Left ventricle myocardium inferior (tissue), 1 donor: ENCODE data around the gene SHISA5. TPM values are rescaled to one million over a fixed set of nuclear protein-coding genes. Genes with fewer than 3 reads are reported as not detected.

Source experiments
- DNase-seq: peaks from one replicate; pipeline ENCODE4 v3.0.0-alpha.2; 2020
- H3K27ac ChIP-seq: fragments of 200-600 bp; replicated peaks from 2 replicates; pipeline ENCODE4 v1.8.0; 2021
- H3K27me3 ChIP-seq: fragments of 200-600 bp; 2 replicates; pipeline ENCODE4 v1.8.0; 2021; ENCODE audit warnings: low read depth
- H3K36me3 ChIP-seq: fragments of 200-600 bp; 2 replicates; pipeline ENCODE4 v1.8.0; 2021
- H3K4me1 ChIP-seq: fragments of 200-600 bp; 2 replicates; pipeline ENCODE4 v1.8.0; 2021
- H3K4me3 ChIP-seq: fragments of 200-600 bp; 2 replicates; pipeline ENCODE4 v1.8.0; 2021; ENCODE audit warnings: mild to moderate bottlenecking, moderate library complexity
- H3K9me3 ChIP-seq: fragments of 200-600 bp; replicated peaks from 2 replicates; pipeline ENCODE4 v1.8.0; 2021
- CTCF ChIP-seq: fragments of 200-600 bp; IDR thresholded peaks from 2 replicates; pipeline ENCODE4 v1.8.0; 2021; ENCODE audit warnings: antibody characterized with exemption, mild to moderate bottlenecking, borderline replicate concordance
- intact Hi-C: fragments of 100-400 bp; cut with micrococcal nuclease; formaldehyde crosslinking; loops from one replicate; pipeline ENCODE4 v1.11.0; 2022
- total RNA-seq: library from RNA; stranded (reverse); fragmentation: NEBNext Ultra II Directional; extraction: Animal tissue kit (Norgen Biotek cat#: 25700); gene quantifications from one replicate; pipeline ENCODE4 v1.2.1, GENCODE V29; 2021
- donor health status: DM: no; HTN: yes; CAD: no; lungs with severe emphysema.

SHISA5 gene
- total RNA-seq, 1 donor from 2014 or later: 47.3 TPM

- no peak for DNase-seq
- intact Hi-C loops: no loop called here
- peak overlapping the region; percentile 99 for H3K27ac ChIP-seq
- no peaks in the 10 kb centered on the region for H3K27me3 ChIP-seq
- no peak for TF ChIP-seq CTCF
- H3K4me1 ChIP-seq: peaks cover 86% of the 10 kb centered on the region
- H3K9me3 ChIP-seq: no peaks in the 10 kb centered on the region
- peaks cover 27% of the 10 kb centered on the region for H3K36me3 ChIP-seq
- peak overlapping the region; percentile 85 for H3K4me3 ChIP-seq
Observed at GRCh38 chr3:48470286-48470685, 33.7 kb downstream of the SHISA5 start.

GRCh38 chr3:48469046-48469915 is 34.7 kb downstream of the SHISA5 start:
- peak overlapping the region; percentile 99 for H3K27ac ChIP-seq
- H3K4me1 ChIP-seq: peaks cover 95% of the 10 kb centered on the region
- H3K9me3 ChIP-seq: no peaks in the 10 kb centered on the region
- intact Hi-C loops: loop anchor here (10.0 kb wide), 1 partner anchor 76 kb away; no protein-coding TSS in a partner anchor
- H3K27me3 ChIP-seq: no peaks in the 10 kb centered on the region
- H3K36me3 ChIP-seq: peaks cover 27% of the 10 kb centered on the region
- H3K4me3 ChIP-seq: peak overlapping the region; percentile 85
- DNase-seq: no peak
- no peak for TF ChIP-seq CTCF

- peaks cover 90% of the 10 kb centered on the region for H3K4me1 ChIP-seq
- H3K4me3 ChIP-seq: peak overlapping the region; percentile 85
- peak overlapping the region; percentile 99 for H3K27ac ChIP-seq
- no peaks in the 10 kb centered on the region for H3K9me3 ChIP-seq
- TF ChIP-seq CTCF: no peak
- DNase-seq: no peak
- intact Hi-C loops: loop anchor here (10.0 kb wide), 1 partner anchor 76 kb away; no protein-coding TSS in a partner anchor
- H3K27me3 ChIP-seq: no peaks in the 10 kb centered on the region
- peaks cover 27% of the 10 kb centered on the region for H3K36me3 ChIP-seq
Observed at GRCh38 chr3:48468329-48468731, 35.6 kb downstream of the SHISA5 start.

GRCh38 chr3:48467473-48468267 is 36.3 kb downstream of the SHISA5 start:
- H3K4me3 ChIP-seq: peak overlapping the region; percentile 72
- intact Hi-C loops: loop anchor here (10.0 kb wide), 1 partner anchor 77 kb away; no protein-coding TSS in a partner anchor
- peaks cover 27% of the 10 kb centered on the region for H3K36me3 ChIP-seq
- no peak for TF ChIP-seq CTCF
- DNase-seq: no peak
- H3K4me1 ChIP-seq: peaks cover 83% of the 10 kb centered on the region
- H3K27ac ChIP-seq: peak overlapping the region; percentile 99
- no peaks in the 10 kb centered on the region for H3K27me3 ChIP-seq
- no peaks in the 10 kb centered on the region for H3K9me3 ChIP-seq

- Histone ChIP-seq H3K27ac (peak overlapping the region; percentile 99), H3K36me3 (peaks cover 27% of the 10 kb centered on the region), H3K4me3 (peak overlapping the region; percentile 72), H3K4me1 (peaks cover 77% of the 10 kb centered on the region), H3K9me3 (no peaks in the 10 kb centered on the region), H3K27me3 (no peaks in the 10 kb centered on the region)
- TF ChIP-seq CTCF: no peak
- no peak for DNase-seq
- intact Hi-C loops: loop anchor here (10.0 kb wide), 1 partner anchor 78 kb away; no protein-coding TSS in a partner anchor
Observed at GRCh38 chr3:48467110-48467454, 36.9 kb downstream of the SHISA5 start.
